GM12878 (cell line): ENCODE data around the gene MARK4. TPM values are rescaled to one million over a fixed set of nuclear protein-coding genes. Genes with fewer than 3 reads are reported as not detected.

ENCODE experiments used
- ATAC-seq: fragments of 200-7000 bp; cut with Tn5 transposase; 3 replicates; pipeline ENCODE4 v1.9.1; 2020; ENCODE audit warnings: mild to moderate bottlenecking, moderate library complexity
- BruUV-seq: library from RNA; stranded (reverse); fragments of 400-500 nt; replicated peaks from 2 replicates; lab custom pipeline; 2021; lab: Mats Ljungman, UMichigan
- CTCF ChIA-PET: fragments of 300-600 bp; sonication (Branson Sonifier 250); formaldehyde crosslinking; extraction: SDS; loops from one replicate; lab custom pipeline; 2021; ENCODE audit warnings: inconsistent platforms; lab: Yijun Ruan, JAX
- POLR2A ChIA-PET: fragments of 350-600 bp; formaldehyde crosslinking; extraction: SDS; loops from one replicate; lab custom pipeline; 2021; ENCODE audit warnings: inconsistent platforms; lab: Charles Lee
- RAD21 ChIA-PET: fragments of 300-600 bp; sonication (Branson Sonifier 250); formaldehyde crosslinking; loops from one replicate; lab custom pipeline; 2023; ENCODE audit warnings: antibody characterized with exemption; ENCODE audit not compliant: unreplicated experiment; lab: Charles Lee
- SMC1A ChIA-PET: fragments of 300-600 bp; sonication (Branson Sonifier 250); formaldehyde crosslinking; loops from one replicate; lab custom pipeline; 2023; ENCODE audit not compliant: unreplicated experiment, uncharacterized antibody; lab: Charles Lee
- DNase-seq: peaks from one replicate; pipeline ENCODE4 v3.0.0-alpha.2; 2011; ENCODE audit warnings: low read depth, low spot score
- FAIRE-seq: peaks from 3 replicates; lab custom pipeline; 2011; peaks lifted over from hg19 to GRCh38; lab: Jason Lieb, UNC
- H2AFZ ChIP-seq: 2 replicates; pipeline ENCODE4 v1.6.0; 2011; ENCODE audit warnings: low read depth, low read length, control low read depth; ENCODE audit not compliant: control insufficient read depth
- H3K27ac ChIP-seq: 2 replicates; pipeline ENCODE4 v1.5.1; 2011; ENCODE audit warnings: control low read depth; ENCODE audit not compliant: control insufficient read depth, insufficient read depth
- H3K27me3 ChIP-seq, 2 experiments: replicated peaks in 1 of 2; 2 replicates each; pipeline versions ENCODE4 v1.6.0 to v1.6.1; 2011; ENCODE audit warnings: low read length in 1 of 2; ENCODE audit not compliant: control insufficient read depth in 2 of 2, insufficient read depth in 2 of 2
- H3K36me3 ChIP-seq, 2 experiments: 2 replicates each; pipeline ENCODE4 v1.5.1; 2011; ENCODE audit warnings: low read length in 1 of 2; ENCODE audit not compliant: control insufficient read depth in 2 of 2, insufficient read depth in 2 of 2
- H3K4me1 ChIP-seq: 2 replicates; pipeline ENCODE4 v1.6.1; 2011; ENCODE audit warnings: mild to moderate bottlenecking, low read length, moderate library complexity, mixed read lengths; ENCODE audit not compliant: control insufficient read depth, insufficient read depth
- H3K4me2 ChIP-seq: 2 replicates; pipeline ENCODE4 v1.6.0; 2011; ENCODE audit warnings: control low read depth; ENCODE audit not compliant: control insufficient read depth, insufficient read depth
- H3K4me3 ChIP-seq: fragments of 200-600 bp; sonication (generic); 2 replicates; pipeline ENCODE4 v1.5.1; 2016
- H3K79me2 ChIP-seq: 2 replicates; pipeline ENCODE4 v1.6.0; 2011; ENCODE audit warnings: low read length; ENCODE audit not compliant: control insufficient read depth, insufficient read depth
- H3K9ac ChIP-seq: 2 replicates; pipeline ENCODE4 v1.8.0; 2011; ENCODE audit warnings: low read length, control low read depth, mixed read lengths; ENCODE audit not compliant: control insufficient read depth, insufficient read depth
- H3K9me3 ChIP-seq: replicated peaks from 3 replicates; pipeline ENCODE4 v1.5.1; 2011; ENCODE audit warnings: mild to moderate bottlenecking, low read length; ENCODE audit not compliant: control insufficient read depth, insufficient read depth
- H4K20me1 ChIP-seq: 2 replicates; pipeline ENCODE4 v1.6.0; 2011; ENCODE audit not compliant: control insufficient read depth, insufficient read depth
- CEBPB ChIP-seq, 2 experiments: fragments of 150-350 bp in 1 of 2; IDR thresholded peaks; 2 replicates each; pipeline ENCODE4 v1.6.1; 2012 to 2014; ENCODE audit warnings: low read depth in 2 of 2, low read length in 2 of 2, borderline replicate concordance in 1 of 2, inconsistent platforms in 1 of 2
- ELK1 ChIP-seq: IDR thresholded peaks from 2 replicates; pipeline ENCODE4 v1.6.1; 2012; ENCODE audit warnings: low read depth, low read length, improper control_type of control experiment
- RBBP5 ChIP-seq: fragments of 200-600 bp; sonication (generic); conservative IDR thresholded peaks from 2 replicates; pipeline ENCODE4 v1.6.1; 2016
- SMARCA5 ChIP-seq: fragments of 450-650 bp; IDR thresholded peaks from 2 replicates; pipeline ENCODE4 v1.6.1; 2017; ENCODE audit warnings: mild to moderate bottlenecking
- SP1 ChIP-seq: IDR thresholded peaks from one replicate; pipeline ENCODE4 v1.6.1; 2011; ENCODE audit warnings: low read depth, low read length
- ZNF217 ChIP-seq: fragments of 450-650 bp; IDR thresholded peaks from 2 replicates; pipeline ENCODE4 v1.6.1; 2017; ENCODE audit warnings: antibody characterized with exemption, mild to moderate bottlenecking
- WGBS: methylation state at CpG from one replicate; pipeline ENCODE4 v1.1.6; 2016; ENCODE audit warnings: low lambda C conversion rate; ENCODE audit not compliant: insufficient replicate concordance, insufficient coverage; ENCODE audit errors: missing lambda C conversion rate; 5-methylcytosine and 5-hydroxymethylcytosine counted together
- in situ Hi-C: fragments of 300-500 bp; cut with MboI; formaldehyde crosslinking; loops from 9 replicates; pipeline ENCODE4 v1.14.3; 2018; ENCODE audit warnings: mixed read lengths
- intact Hi-C: fragments of 100-400 bp; cut with micrococcal nuclease; formaldehyde crosslinking; loops from one replicate; pipeline ENCODE4 v1.14.2; 2022; ENCODE audit not compliant: unreplicated experiment
- polyA plus RNA-seq, 11 experiments: library from polyadenylated mRNA; depleted of rRNA in 4 of 11; unstranded in 6 of 11; stranded (reverse) in 5 of 11; fragments of >200 nt; fragmentation: Nextera tagmentation in 4 of 11; fragmentation: Illumina TruSeq in 1 of 11; extraction: Ambion mirVana in 4 of 11; extraction: Trizol in 1 of 11; gene quantifications; 1 replicate in 1 of 11; 2 replicates in 10 of 11; pipeline versions ENCODE4 v1.2.1 to v1.2.3, GENCODE V29; 2011 to 2016; ENCODE audit warnings: inconsistent platforms in 2 of 11, missing spikeins in 2 of 11, low read depth in 1 of 11
- total RNA-seq, 4 experiments: library from RNA; depleted of rRNA in 3 of 4; stranded (reverse); fragments of >200 nt in 3 of 4; fragmentation: Illumina TruSeq in 1 of 4; extraction: Trizol in 1 of 4; gene quantifications; 2 replicates each; pipeline versions ENCODE4 v1.2.1 to v1.2.3, GENCODE V29; 2013 to 2021

Gene MARK4
- total and polyA plus RNA-seq, 10 of the 15 experiments (the other 5 are each of a cell fraction or from before 2014, with no cell fraction given) = 0.66 to 24.3 (median 5.1) TPM

GRCh38 chr19:45218426-45218825 is 32.6 kb upstream of the MARK4 start:
- no peak overlapping the region for H3K27ac ChIP-seq
- no peak for DNase-seq
- H3K4me3 ChIP-seq = no peak overlapping the region
- 38% methylated on average over 4 of the region's 4 CpGs for WGBS
- ChIA-PET POLR2A (no interaction called here), SMC1A (interaction anchor here (0.7 kb wide), 1 partner anchor 264 kb away, joined by 4 read pairs; no protein-coding TSS in a partner anchor)
- in situ Hi-C loops (no loop called here), intact Hi-C loops (no loop called here)
- no peaks in the 10 kb centered on the region for H3K4me1 ChIP-seq
- no peaks in the 10 kb centered on the region for H3K36me3 ChIP-seq
- no TSS peak for BruUV-seq
- no peaks in the 10 kb centered on the region for H4K20me1 ChIP-seq
- peaks cover 2 to 3% of the 10 kb centered on the region in 2 experiments for H3K27me3 ChIP-seq
- TF ChIP-seq SP1 (no peak), ELK1 (no peak), ZNF217 (no peak), SMARCA5 (no peak), RBBP5 (no peak), CEBPB (IDR thresholded peaks at IDR 0.05; ENCODE audit: borderline replicate concordance in 1 of 2, low read depth in 2 of 2, low read length in 2 of 2) (no peak)
- TF ChIP-seq, all 136 proteins: peak for 0
- Histone ChIP-seq H3K79me2 (no peaks in the 10 kb centered on the region), H3K4me2 (no peak overlapping the region), H3K9me3 (no peaks in the 10 kb centered on the region), H2AFZ (no peak overlapping the region), H3K9ac (no peak overlapping the region)
- no peak for ATAC-seq
- no peak for FAIRE-seq
- ChIA-PET CTCF (interaction anchor here (0.6 kb wide), 1 partner anchor 608 kb away, joined by 3 read pairs; no protein-coding TSS in a partner anchor), RAD21 (no interaction called here)
